ENCODE measurements around the gene GPC6. TPM values are rescaled to one million over a fixed set of nuclear protein-coding genes. Genes with fewer than 3 reads are reported as not detected.
A peak's percentile ranks its signal among the peaks of the same experiment; 100 is the strongest.

Gene GPC6
- polyA plus RNA-seq, 1 of the 3 experiments (the other 2 are of a cell fraction), result 6.7 TPM

DNA sequence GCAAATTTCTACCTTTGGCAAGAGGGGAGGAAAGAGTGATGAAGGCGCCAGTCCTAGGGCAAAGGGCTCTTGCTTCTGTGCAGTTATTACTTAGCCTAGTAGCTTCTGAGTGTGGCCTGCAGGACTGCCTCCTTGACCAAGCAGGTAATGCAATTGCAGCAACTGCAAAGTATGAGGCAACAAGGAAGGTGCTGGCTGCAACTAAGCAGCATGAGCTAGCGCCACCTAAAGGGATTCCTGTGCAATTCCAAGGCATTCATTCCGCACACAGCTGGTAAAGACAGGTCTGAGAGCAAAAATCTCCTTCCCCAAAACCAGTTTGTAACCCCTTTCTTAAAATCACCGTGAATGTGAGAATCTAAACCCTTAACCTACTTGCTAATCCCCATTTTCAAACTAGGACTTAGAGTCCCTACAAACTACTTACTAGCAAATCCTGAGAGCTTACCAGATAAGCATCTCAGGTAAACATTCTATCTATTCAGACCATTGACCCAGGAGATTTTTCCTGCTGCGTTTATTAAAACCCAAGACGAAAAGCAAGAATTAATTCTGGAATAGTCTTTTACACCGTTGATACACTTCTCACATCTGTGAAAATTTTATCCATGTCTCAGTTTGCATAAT, 1190.0 kb downstream of the GPC6 start (continued):
- TF ChIP-seq, protein P1, sequence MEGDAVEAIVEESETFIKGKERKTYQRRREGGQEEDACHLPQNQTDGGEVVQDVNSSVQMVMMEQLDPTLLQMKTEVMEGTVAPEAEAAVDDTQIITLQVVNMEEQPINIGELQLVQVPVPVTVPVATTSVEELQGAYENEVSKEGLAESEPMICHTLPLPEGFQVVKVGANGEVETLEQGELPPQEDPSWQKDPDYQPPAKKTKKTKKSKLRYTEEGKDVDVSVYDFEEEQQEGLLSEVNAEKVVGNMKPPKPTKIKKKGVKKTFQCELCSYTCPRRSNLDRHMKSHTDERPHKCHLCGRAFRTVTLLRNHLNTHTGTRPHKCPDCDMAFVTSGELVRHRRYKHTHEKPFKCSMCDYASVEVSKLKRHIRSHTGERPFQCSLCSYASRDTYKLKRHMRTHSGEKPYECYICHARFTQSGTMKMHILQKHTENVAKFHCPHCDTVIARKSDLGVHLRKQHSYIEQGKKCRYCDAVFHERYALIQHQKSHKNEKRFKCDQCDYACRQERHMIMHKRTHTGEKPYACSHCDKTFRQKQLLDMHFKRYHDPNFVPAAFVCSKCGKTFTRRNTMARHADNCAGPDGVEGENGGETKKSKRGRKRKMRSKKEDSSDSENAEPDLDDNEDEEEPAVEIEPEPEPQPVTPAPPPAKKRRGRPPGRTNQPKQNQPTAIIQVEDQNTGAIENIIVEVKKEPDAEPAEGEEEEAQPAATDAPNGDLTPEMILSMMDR (IDR thresholded peaks at IDR 0.05), result peak; percentile 56
- TF ChIP-seq IRF3 (IDR thresholded peaks at IDR 0.05; ENCODE audit: low read depth, low read length) (no peak), TCF12 (IDR thresholded peaks at IDR 0.05) (no peak), NFIC (IDR thresholded peaks at IDR 0.05; ENCODE audit: borderline replicate concordance) (no peak)

GRCh38 chr13:94417294-94417693, 1190.7 kb downstream of the GPC6 start:
- no peak overlapping the region for H3K4me2 ChIP-seq
- H3K36me3 ChIP-seq (replicated peaks in 1 of 2; ENCODE audit: control insufficient read depth in 1 of 2, insufficient read depth in 2 of 2, low read length in 1 of 2), result no peaks in the 10 kb centered on the region
- H3K9ac ChIP-seq, result no peak overlapping the region
- peaks cover 0 to 5% of the 10 kb centered on the region in 2 experiments; a peak in 3 of 4 replicates for H3K4me1 ChIP-seq (ENCODE audit: control insufficient read depth in 1 of 2, insufficient read depth in 2 of 2, low read depth in 1 of 2, low read length in 1 of 2)
- no peaks in the 10 kb centered on the region for H3K9me2 ChIP-seq
- ChIA-PET CTCF (interaction anchor here (0.6 to 2.5 kb wide), 5 partner anchors 11 to 342 kb away, joined by 3 to 13 read pairs (median 3); no protein-coding TSS in a partner anchor), POLR2A (no interaction called here)
- no peak for DNase-seq
- H3F3A ChIP-seq (replicated peaks; ENCODE audit: insufficient read depth), result no peaks in the 10 kb centered on the region
- TF ChIP-seq MXI1 (IDR thresholded peaks at IDR 0.05; ENCODE audit: low read depth, low read length) (no peak), NRF1 (IDR thresholded peaks at IDR 0.05; ENCODE audit: low read depth, low read length) (no peak), TCF12 (IDR thresholded peaks at IDR 0.05) (no peak), FOXJ3 (CRISPR knock-in tag; IDR thresholded peaks at IDR 0.05) (no peak), RAD21 (IDR thresholded peaks at IDR 0.05; ENCODE audit: low read length) (no peak), SIN3A (IDR thresholded peaks at IDR 0.05; ENCODE audit: borderline replicate concordance, low read depth, low read length) (no peak), SMC3 (IDR thresholded peaks at IDR 0.05; ENCODE audit: low read depth, low read length) (no peak), POLR2AphosphoS5 (IDR thresholded peaks at IDR 0.05; ENCODE audit: low read depth, low read length) (no peak), RXRA (IDR thresholded peaks at IDR 0.05; ENCODE audit: borderline replicate concordance, low read depth) (no peak), ELF1 (IDR thresholded peaks at IDR 0.05) (no peak), JUND (IDR thresholded peaks at IDR 0.05) (no peak), FOSL2 (IDR thresholded peaks at IDR 0.05; ENCODE audit: borderline replicate concordance, low read depth) (no peak), TEAD4 (IDR thresholded peaks at IDR 0.05; ENCODE audit: borderline replicate concordance, insufficient read depth) (no peak), FOXM1 (IDR thresholded peaks at IDR 0.05; ENCODE audit: low read depth) (no peak), TAF1 (IDR thresholded peaks at IDR 0.05; ENCODE audit: borderline replicate concordance, low read depth, low read length) (no peak), RFX5 (IDR thresholded peaks at IDR 0.05; ENCODE audit: low read length) (no peak), NFIC (IDR thresholded peaks at IDR 0.05; ENCODE audit: borderline replicate concordance) (no peak), EP300 (IDR thresholded peaks at IDR 0.05; ENCODE audit: borderline replicate concordance in 1 of 2, low read depth in 1 of 2, low read length in 1 of 2) (no peak)
- TF ChIP-seq, protein P1 (IDR thresholded peaks at IDR 0.05), result no peak
- TF ChIP-seq, protein P2, sequence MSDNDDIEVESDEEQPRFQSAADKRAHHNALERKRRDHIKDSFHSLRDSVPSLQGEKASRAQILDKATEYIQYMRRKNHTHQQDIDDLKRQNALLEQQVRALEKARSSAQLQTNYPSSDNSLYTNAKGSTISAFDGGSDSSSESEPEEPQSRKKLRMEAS (IDR thresholded peaks at IDR 0.05; ENCODE audit: low read depth), result no peak
- no peaks in the 10 kb centered on the region for H3K9me3 ChIP-seq
- H3K4me3 ChIP-seq (ENCODE audit: low read depth in 2 of 2, low read length in 1 of 2), result no peak overlapping the region
- H3K79me2 ChIP-seq (ENCODE audit: insufficient read depth), result no peaks in the 10 kb centered on the region
- H2AFZ ChIP-seq (ENCODE audit: low read depth), result no peak overlapping the region
- no peak overlapping the region for H3K27ac ChIP-seq (ENCODE audit: low read depth in 2 of 2, low read length in 1 of 2)
- H4K20me1 ChIP-seq (ENCODE audit: insufficient read depth), result no peaks in the 10 kb centered on the region
- no peaks in the 10 kb centered on the region for H3K27me3 ChIP-seq (ENCODE audit: insufficient read depth)
